OCI-LY7 (cell line): ENCODE results near the gene AGPAT2. TPM values are rescaled to one million over a fixed set of nuclear protein-coding genes. Genes with fewer than 3 reads are reported as not detected.

Experiments used
- BruUV-seq: library from RNA; stranded (reverse); fragments of 400-500 nt; replicated peaks from 2 replicates; lab custom pipeline; 2021; lab: Mats Ljungman, UMichigan
- CTCF ChIA-PET: fragments of 300-600 bp; sonication (Branson Sonifier 250); formaldehyde crosslinking; loops from one replicate; lab custom pipeline; 2022; ENCODE audit warnings: antibody characterized with exemption; ENCODE audit not compliant: unreplicated experiment; lab: Charles Lee
- POLR2A ChIA-PET: fragments of 300-600 bp; sonication (Branson Sonifier 250); formaldehyde crosslinking; loops from one replicate; lab custom pipeline; 2022; ENCODE audit warnings: antibody characterized with exemption; lab: Charles Lee
- DNase-seq: peaks from one replicate; pipeline ENCODE4 v3.0.0-alpha.2; 2015; ENCODE audit warnings: low spot score
- H2AFZ ChIP-seq: fragments of 200-600 bp; sonication (generic), shearing (Covaris generic); 2 replicates; pipeline ENCODE4 v1.6.1; 2014; ENCODE audit warnings: mild to moderate bottlenecking, antibody characterized with exemption, low read length, moderate library complexity
- H3K27ac ChIP-seq: fragments of 200-600 bp; sonication (generic); 2 replicates; pipeline ENCODE4 v1.5.1; 2014; ENCODE audit warnings: mixed run types, low read depth, mild to moderate bottlenecking, moderate library complexity, low read length, inconsistent platforms; ENCODE audit not compliant: poor library complexity, severe bottlenecking
- H3K36me3 ChIP-seq: fragments of 200-600 bp; sonication (generic); 2 replicates; pipeline ENCODE4 v1.6.1; 2014; ENCODE audit warnings: mild to moderate bottlenecking, antibody characterized with exemption, low read length, moderate library complexity, mixed read lengths; ENCODE audit not compliant: insufficient read depth
- H3K4me1 ChIP-seq: fragments of 200-600 bp; sonication (generic); 2 replicates; pipeline ENCODE4 v1.5.1; 2014; ENCODE audit warnings: mild to moderate bottlenecking, low read length; ENCODE audit not compliant: insufficient read depth, poor library complexity, severe bottlenecking
- H3K4me2 ChIP-seq: fragments of 200-600 bp; sonication (generic); 2 replicates; pipeline ENCODE4 v1.6.1; 2014; ENCODE audit warnings: mild to moderate bottlenecking, low read length
- H3K4me3 ChIP-seq: fragments of 200-600 bp; sonication (generic); 2 replicates; pipeline ENCODE4 v1.5.1; 2014; ENCODE audit warnings: mild to moderate bottlenecking, low read depth, low read length; ENCODE audit not compliant: poor library complexity, severe bottlenecking
- H3K79me2 ChIP-seq: fragments of 200-600 bp; sonication (generic); 2 replicates; pipeline ENCODE4 v1.6.1; 2016; ENCODE audit warnings: low read depth, mild to moderate bottlenecking, low read length, moderate library complexity, mixed read lengths; ENCODE audit not compliant: insufficient read depth
- H3K9me2 ChIP-seq: fragments of 200-600 bp; sonication (generic); 2 replicates; pipeline ENCODE4 v1.6.1; 2016; ENCODE audit warnings: mild to moderate bottlenecking, low read length, mixed read lengths; ENCODE audit not compliant: insufficient read depth
- H3K9me3 ChIP-seq: fragments of 200-600 bp; sonication (generic); 2 replicates; pipeline ENCODE4 v1.6.1; 2014; ENCODE audit warnings: mild to moderate bottlenecking, mixed run types, low read length, mixed read lengths
- H4K20me1 ChIP-seq: fragments of 200-600 bp; sonication (generic); 2 replicates; pipeline ENCODE4 v1.6.1; 2014; ENCODE audit warnings: mild to moderate bottlenecking, antibody characterized with exemption, low read length, moderate library complexity, mixed read lengths; ENCODE audit not compliant: insufficient read depth
- EZH2phosphoT487 ChIP-seq: fragments of 200-600 bp; sonication (generic); IDR thresholded peaks from 2 replicates; pipeline ENCODE4 v1.6.1; 2018; ENCODE audit warnings: low read depth, borderline replicate concordance, mild to moderate bottlenecking, mixed run types, antibody characterized with exemption, low read length, moderate library complexity, mixed read lengths
- intact Hi-C: fragments of 100-400 bp; cut with micrococcal nuclease; formaldehyde crosslinking; loops from one replicate; pipeline ENCODE4 v1.10.0; 2022; ENCODE audit not compliant: unreplicated experiment
- total RNA-seq, 2 experiments: library from RNA; depleted of rRNA in 1 of 2; stranded (reverse); fragments of >200 nt in 1 of 2; shearing (Covaris generic) in 1 of 2; gene quantifications; 2 replicates each; pipeline ENCODE4 v1.2.3, GENCODE V29; 2014 to 2022
- TF ChIP-seq, protein P1 (sequence below): fragments of 200-600 bp; sonication (generic); conservative IDR thresholded peaks from 2 replicates; pipeline ENCODE4 v1.5.1; 2014; ENCODE audit warnings: mild to moderate bottlenecking, antibody characterized with exemption, low read length, moderate library complexity, mixed read lengths

AGPAT2 gene
- total RNA-seq, 2 experiments from 2014 or later: 18.3 to 20.8 TPM

DNA sequence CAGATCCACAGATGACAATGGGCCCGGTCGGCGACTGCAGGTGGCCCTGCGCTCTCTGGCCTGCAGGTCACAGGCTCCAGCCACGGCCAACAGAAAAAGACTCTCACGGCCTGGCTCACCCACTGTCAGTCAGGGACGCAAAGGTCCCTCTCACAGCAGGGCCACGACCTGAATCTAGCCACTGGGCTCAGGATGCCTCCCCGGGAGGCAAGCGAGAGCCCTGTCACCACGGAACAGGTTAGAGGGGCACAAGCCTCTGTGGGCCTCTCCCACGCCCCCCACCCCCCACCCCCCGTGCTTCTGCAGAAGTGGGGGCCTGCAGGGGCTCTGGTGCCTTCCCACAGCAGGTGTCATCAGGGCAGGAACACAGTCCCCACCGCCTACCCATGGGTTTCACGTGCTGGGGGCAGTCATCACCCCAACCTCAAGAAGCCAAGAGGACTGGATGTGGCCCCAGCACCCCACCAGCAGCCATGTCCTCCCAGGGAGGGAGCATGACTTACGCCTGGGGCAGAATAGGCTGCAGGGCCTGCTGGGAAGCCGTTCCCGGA is 41.8 kb downstream of the AGPAT2 start:
- intact Hi-C loops: no loop called here
- Histone ChIP-seq H3K9me3 (no peaks in the 10 kb centered on the region), H3K27ac (no peak overlapping the region), H3K4me3 (no peak overlapping the region), H3K36me3 (no peaks in the 10 kb centered on the region), H2AFZ (no peak overlapping the region), H3K4me2 (no peak overlapping the region), H3K9me2 (no peaks in the 10 kb centered on the region), H4K20me1 (no peaks in the 10 kb centered on the region), H3K79me2 (no peaks in the 10 kb centered on the region), H3K4me1 (no peaks in the 10 kb centered on the region)
- ChIA-PET POLR2A (no interaction called here), CTCF (no interaction called here)
- no peak for DNase-seq
- TF ChIP-seq, protein P1, sequence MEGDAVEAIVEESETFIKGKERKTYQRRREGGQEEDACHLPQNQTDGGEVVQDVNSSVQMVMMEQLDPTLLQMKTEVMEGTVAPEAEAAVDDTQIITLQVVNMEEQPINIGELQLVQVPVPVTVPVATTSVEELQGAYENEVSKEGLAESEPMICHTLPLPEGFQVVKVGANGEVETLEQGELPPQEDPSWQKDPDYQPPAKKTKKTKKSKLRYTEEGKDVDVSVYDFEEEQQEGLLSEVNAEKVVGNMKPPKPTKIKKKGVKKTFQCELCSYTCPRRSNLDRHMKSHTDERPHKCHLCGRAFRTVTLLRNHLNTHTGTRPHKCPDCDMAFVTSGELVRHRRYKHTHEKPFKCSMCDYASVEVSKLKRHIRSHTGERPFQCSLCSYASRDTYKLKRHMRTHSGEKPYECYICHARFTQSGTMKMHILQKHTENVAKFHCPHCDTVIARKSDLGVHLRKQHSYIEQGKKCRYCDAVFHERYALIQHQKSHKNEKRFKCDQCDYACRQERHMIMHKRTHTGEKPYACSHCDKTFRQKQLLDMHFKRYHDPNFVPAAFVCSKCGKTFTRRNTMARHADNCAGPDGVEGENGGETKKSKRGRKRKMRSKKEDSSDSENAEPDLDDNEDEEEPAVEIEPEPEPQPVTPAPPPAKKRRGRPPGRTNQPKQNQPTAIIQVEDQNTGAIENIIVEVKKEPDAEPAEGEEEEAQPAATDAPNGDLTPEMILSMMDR: no peak
- no peak for TF ChIP-seq EZH2phosphoT487
- no TSS peak for BruUV-seq

DNA sequence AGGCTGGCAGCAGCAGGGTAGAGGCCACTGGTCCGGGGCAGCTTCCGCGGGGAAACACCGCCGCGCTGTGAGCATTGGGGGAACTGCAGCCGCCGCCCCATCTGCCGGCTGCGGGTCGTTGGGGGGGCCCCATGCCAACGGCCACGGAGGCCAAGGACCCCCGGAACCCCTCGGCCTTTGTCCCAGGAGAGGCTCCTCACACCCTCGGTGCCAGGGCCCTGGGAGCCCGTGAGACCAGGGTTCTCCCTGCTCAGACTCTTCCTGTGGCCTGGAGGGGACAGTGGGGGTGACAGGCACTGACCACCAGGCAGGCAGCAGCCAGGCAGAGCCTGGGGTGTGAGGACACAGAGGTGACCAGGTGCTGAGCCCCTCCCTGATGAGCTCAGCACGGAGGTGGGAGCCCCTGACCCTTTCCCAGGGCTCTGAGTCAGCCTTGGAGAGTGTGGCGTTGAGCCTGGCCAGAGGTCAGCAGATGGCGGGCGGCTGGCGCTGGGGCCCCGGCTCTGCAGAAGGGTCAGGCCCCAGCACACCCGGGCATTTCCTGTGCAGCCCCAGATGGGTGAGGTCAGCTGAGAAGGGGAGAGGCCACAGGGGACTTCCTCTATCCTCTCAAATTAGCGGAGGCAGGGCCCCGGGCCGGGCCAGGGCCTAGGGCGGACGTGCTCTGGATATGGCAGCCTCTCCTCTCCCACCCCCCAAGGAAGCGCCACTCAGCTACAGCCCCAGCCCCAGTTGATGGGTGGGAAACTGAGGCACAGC is 42.5 kb downstream of the AGPAT2 start:
- no peak overlapping the region for H3K27ac ChIP-seq
- H3K4me3 ChIP-seq: no peak overlapping the region
- H3K4me2 ChIP-seq: no peak overlapping the region
- H4K20me1 ChIP-seq: no peaks in the 10 kb centered on the region
- CTCF ChIA-PET: no interaction called here
- H3K79me2 ChIP-seq: no peaks in the 10 kb centered on the region
- H2AFZ ChIP-seq: no peak overlapping the region
- no peaks in the 10 kb centered on the region for H3K4me1 ChIP-seq
- intact Hi-C loops: no loop called here
- DNase-seq: peak; percentile 63
- no peak for TF ChIP-seq EZH2phosphoT487
- TF ChIP-seq, protein P1: peak; percentile 84
- POLR2A ChIA-PET: no interaction called here
- H3K36me3 ChIP-seq: no peaks in the 10 kb centered on the region
- H3K9me3 ChIP-seq: no peaks in the 10 kb centered on the region
- no TSS peak for BruUV-seq
- H3K9me2 ChIP-seq: no peaks in the 10 kb centered on the region

DNA sequence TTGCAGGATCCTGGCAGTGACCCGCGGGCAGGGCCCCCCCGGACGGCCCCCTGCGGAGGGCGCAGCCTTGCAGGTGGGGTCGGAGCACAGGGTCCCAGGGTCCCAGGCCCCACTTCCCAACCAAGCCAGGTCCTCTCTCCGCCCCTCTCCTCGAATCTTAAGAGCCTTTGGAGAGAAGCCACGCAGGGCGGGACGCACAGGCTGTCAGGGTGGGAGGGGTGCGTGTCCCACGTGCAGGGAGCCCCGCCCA is 43.0 kb downstream of the AGPAT2 start:
- intact Hi-C loops: no loop called here
- no peaks in the 10 kb centered on the region for H3K36me3 ChIP-seq
- no peaks in the 10 kb centered on the region for H3K9me2 ChIP-seq
- no peaks in the 10 kb centered on the region for H3K79me2 ChIP-seq
- POLR2A ChIA-PET: no interaction called here
- H3K4me1 ChIP-seq: no peaks in the 10 kb centered on the region
- DNase-seq: no peak
- no TSS peak for BruUV-seq
- CTCF ChIA-PET: no interaction called here
- TF ChIP-seq EZH2phosphoT487: no peak
- TF ChIP-seq, protein P1: no peak
- no peak overlapping the region for H2AFZ ChIP-seq
- H3K9me3 ChIP-seq: no peaks in the 10 kb centered on the region
- no peak overlapping the region for H3K27ac ChIP-seq
- no peak overlapping the region for H3K4me3 ChIP-seq
- no peaks in the 10 kb centered on the region for H4K20me1 ChIP-seq
- H3K4me2 ChIP-seq: no peak overlapping the region
